OCI-LY7 (cell line): ENCODE results near the gene DBNL. TPM values are rescaled to one million over a fixed set of nuclear protein-coding genes. Genes with fewer than 3 reads are reported as not detected.

Experiments
- BruUV-seq: library from RNA; stranded (reverse); fragments of 400-500 nt; replicated peaks from 2 replicates; lab custom pipeline; 2021; lab: Mats Ljungman, UMichigan
- CTCF ChIA-PET: fragments of 300-600 bp; sonication (Branson Sonifier 250); formaldehyde crosslinking; loops from one replicate; lab custom pipeline; 2022; ENCODE audit warnings: antibody characterized with exemption; ENCODE audit not compliant: unreplicated experiment; lab: Charles Lee
- POLR2A ChIA-PET: fragments of 300-600 bp; sonication (Branson Sonifier 250); formaldehyde crosslinking; loops from one replicate; lab custom pipeline; 2022; ENCODE audit warnings: antibody characterized with exemption; lab: Charles Lee
- DNase-seq: peaks from one replicate; pipeline ENCODE4 v3.0.0-alpha.2; 2015; ENCODE audit warnings: low spot score
- H2AFZ ChIP-seq: fragments of 200-600 bp; sonication (generic), shearing (Covaris generic); 2 replicates; pipeline ENCODE4 v1.6.1; 2014; ENCODE audit warnings: mild to moderate bottlenecking, antibody characterized with exemption, low read length, moderate library complexity
- H3K27ac ChIP-seq: fragments of 200-600 bp; sonication (generic); 2 replicates; pipeline ENCODE4 v1.5.1; 2014; ENCODE audit warnings: mixed run types, low read depth, mild to moderate bottlenecking, moderate library complexity, low read length, inconsistent platforms; ENCODE audit not compliant: poor library complexity, severe bottlenecking
- H3K36me3 ChIP-seq: fragments of 200-600 bp; sonication (generic); 2 replicates; pipeline ENCODE4 v1.6.1; 2014; ENCODE audit warnings: mild to moderate bottlenecking, antibody characterized with exemption, low read length, moderate library complexity, mixed read lengths; ENCODE audit not compliant: insufficient read depth
- H3K4me1 ChIP-seq: fragments of 200-600 bp; sonication (generic); 2 replicates; pipeline ENCODE4 v1.5.1; 2014; ENCODE audit warnings: mild to moderate bottlenecking, low read length; ENCODE audit not compliant: insufficient read depth, poor library complexity, severe bottlenecking
- H3K4me2 ChIP-seq: fragments of 200-600 bp; sonication (generic); 2 replicates; pipeline ENCODE4 v1.6.1; 2014; ENCODE audit warnings: mild to moderate bottlenecking, low read length
- H3K4me3 ChIP-seq: fragments of 200-600 bp; sonication (generic); 2 replicates; pipeline ENCODE4 v1.5.1; 2014; ENCODE audit warnings: mild to moderate bottlenecking, low read depth, low read length; ENCODE audit not compliant: poor library complexity, severe bottlenecking
- H3K79me2 ChIP-seq: fragments of 200-600 bp; sonication (generic); 2 replicates; pipeline ENCODE4 v1.6.1; 2016; ENCODE audit warnings: low read depth, mild to moderate bottlenecking, low read length, moderate library complexity, mixed read lengths; ENCODE audit not compliant: insufficient read depth
- H3K9me2 ChIP-seq: fragments of 200-600 bp; sonication (generic); 2 replicates; pipeline ENCODE4 v1.6.1; 2016; ENCODE audit warnings: mild to moderate bottlenecking, low read length, mixed read lengths; ENCODE audit not compliant: insufficient read depth
- H3K9me3 ChIP-seq: fragments of 200-600 bp; sonication (generic); 2 replicates; pipeline ENCODE4 v1.6.1; 2014; ENCODE audit warnings: mild to moderate bottlenecking, mixed run types, low read length, mixed read lengths
- H4K20me1 ChIP-seq: fragments of 200-600 bp; sonication (generic); 2 replicates; pipeline ENCODE4 v1.6.1; 2014; ENCODE audit warnings: mild to moderate bottlenecking, antibody characterized with exemption, low read length, moderate library complexity, mixed read lengths; ENCODE audit not compliant: insufficient read depth
- EZH2phosphoT487 ChIP-seq: fragments of 200-600 bp; sonication (generic); IDR thresholded peaks from 2 replicates; pipeline ENCODE4 v1.6.1; 2018; ENCODE audit warnings: low read depth, borderline replicate concordance, mild to moderate bottlenecking, mixed run types, antibody characterized with exemption, low read length, moderate library complexity, mixed read lengths
- intact Hi-C: fragments of 100-400 bp; cut with micrococcal nuclease; formaldehyde crosslinking; loops from one replicate; pipeline ENCODE4 v1.10.0; 2022; ENCODE audit not compliant: unreplicated experiment
- total RNA-seq, 2 experiments: library from RNA; depleted of rRNA in 1 of 2; stranded (reverse); fragments of >200 nt in 1 of 2; shearing (Covaris generic) in 1 of 2; gene quantifications; 2 replicates each; pipeline ENCODE4 v1.2.3, GENCODE V29; 2014 to 2022
- TF ChIP-seq, protein P1 (sequence below): fragments of 200-600 bp; sonication (generic); conservative IDR thresholded peaks from 2 replicates; pipeline ENCODE4 v1.5.1; 2014; ENCODE audit warnings: mild to moderate bottlenecking, antibody characterized with exemption, low read length, moderate library complexity, mixed read lengths

Gene DBNL
- total RNA-seq, 2 experiments from 2014 or later: 124 to 137 TPM

DNA sequence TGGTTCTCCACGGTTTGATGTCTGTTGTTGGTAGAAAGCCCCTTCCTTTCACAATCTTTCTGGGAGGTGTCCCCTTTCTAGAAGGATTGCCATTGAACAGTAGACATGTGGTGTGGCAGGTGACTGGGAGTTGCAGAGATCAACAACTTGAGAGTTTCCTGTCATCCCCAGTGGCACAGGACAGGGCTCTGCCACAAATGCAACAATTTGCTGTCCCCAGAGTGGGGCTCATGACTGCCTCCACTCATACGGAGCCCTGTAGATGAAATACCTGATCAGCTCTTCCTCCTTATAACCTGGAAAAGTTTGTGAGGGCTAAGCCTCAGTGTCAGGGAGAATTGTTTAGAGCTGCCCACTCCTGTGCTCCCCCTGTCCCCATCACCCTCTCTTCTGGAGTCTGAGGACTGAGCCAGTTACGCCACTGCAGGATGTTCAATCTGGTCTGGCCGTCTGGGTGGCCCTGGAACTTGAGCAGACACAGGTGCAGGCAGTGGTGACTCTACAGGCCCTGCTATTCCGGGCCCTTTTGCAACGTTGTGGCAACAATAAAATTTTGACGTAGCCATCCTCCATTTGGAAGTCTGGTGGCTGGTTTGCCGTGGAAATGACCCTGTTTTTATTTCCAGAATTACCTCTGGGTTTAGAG is 6.5 kb downstream of the DBNL start:
- ChIA-PET CTCF (no interaction called here), POLR2A (no interaction called here)
- Histone ChIP-seq H3K27ac (no peak overlapping the region), H3K79me2 (peaks cover 32% of the 10 kb centered on the region), H3K4me1 (peaks cover 21% of the 10 kb centered on the region), H3K4me2 (no peak overlapping the region), H3K36me3 (peaks cover 80% of the 10 kb centered on the region), H3K9me2 (no peaks in the 10 kb centered on the region), H4K20me1 (peaks cover 5% of the 10 kb centered on the region), H2AFZ (no peak overlapping the region), H3K9me3 (no peaks in the 10 kb centered on the region), H3K4me3 (no peak overlapping the region)
- no TSS peak for BruUV-seq
- no peak for TF ChIP-seq EZH2phosphoT487
- TF ChIP-seq, protein P1, sequence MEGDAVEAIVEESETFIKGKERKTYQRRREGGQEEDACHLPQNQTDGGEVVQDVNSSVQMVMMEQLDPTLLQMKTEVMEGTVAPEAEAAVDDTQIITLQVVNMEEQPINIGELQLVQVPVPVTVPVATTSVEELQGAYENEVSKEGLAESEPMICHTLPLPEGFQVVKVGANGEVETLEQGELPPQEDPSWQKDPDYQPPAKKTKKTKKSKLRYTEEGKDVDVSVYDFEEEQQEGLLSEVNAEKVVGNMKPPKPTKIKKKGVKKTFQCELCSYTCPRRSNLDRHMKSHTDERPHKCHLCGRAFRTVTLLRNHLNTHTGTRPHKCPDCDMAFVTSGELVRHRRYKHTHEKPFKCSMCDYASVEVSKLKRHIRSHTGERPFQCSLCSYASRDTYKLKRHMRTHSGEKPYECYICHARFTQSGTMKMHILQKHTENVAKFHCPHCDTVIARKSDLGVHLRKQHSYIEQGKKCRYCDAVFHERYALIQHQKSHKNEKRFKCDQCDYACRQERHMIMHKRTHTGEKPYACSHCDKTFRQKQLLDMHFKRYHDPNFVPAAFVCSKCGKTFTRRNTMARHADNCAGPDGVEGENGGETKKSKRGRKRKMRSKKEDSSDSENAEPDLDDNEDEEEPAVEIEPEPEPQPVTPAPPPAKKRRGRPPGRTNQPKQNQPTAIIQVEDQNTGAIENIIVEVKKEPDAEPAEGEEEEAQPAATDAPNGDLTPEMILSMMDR: no peak
- intact Hi-C loops: no loop called here
- no peak for DNase-seq

DNA sequence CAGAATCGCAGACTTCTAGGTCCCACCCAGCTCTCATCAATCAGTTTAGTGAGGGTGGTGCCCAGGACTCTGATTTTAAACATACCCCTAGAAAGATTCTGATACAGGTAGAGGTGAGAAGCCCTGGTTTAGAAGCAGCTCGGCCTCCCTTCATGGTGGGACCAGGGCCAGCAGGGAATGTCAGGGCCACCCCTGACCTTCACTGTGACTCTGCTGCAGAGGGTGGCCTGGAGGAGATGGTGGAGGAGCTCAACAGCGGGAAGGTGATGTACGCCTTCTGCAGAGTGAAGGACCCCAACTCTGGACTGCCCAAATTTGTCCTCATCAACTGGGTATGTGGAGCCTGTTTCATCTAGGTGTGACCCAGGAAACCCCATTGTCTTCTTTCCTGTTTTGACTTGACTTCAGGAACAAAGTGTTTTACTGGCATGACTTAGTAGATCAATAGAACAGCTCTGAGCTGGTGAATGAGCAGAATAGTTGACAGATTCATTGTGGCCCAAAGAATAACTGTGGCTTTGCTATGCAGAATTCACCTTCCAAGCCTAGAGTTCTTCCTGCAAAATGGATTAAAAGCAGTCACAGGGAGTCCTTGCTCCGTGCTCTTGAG is 7.2 kb downstream of the DBNL start:
- intact Hi-C loops: no loop called here
- ChIA-PET CTCF (no interaction called here), POLR2A (interaction anchor here (0.7 to 0.8 kb wide), 3 partner anchors 99 to 792 kb away, joined by 3 to 5 read pairs (median 4); partner anchors contain the start of gene YKT6)
- Histone ChIP-seq H3K4me1 (peaks cover 14% of the 10 kb centered on the region), H3K4me3 (no peak overlapping the region), H3K9me2 (no peaks in the 10 kb centered on the region), H3K79me2 (peaks cover 25% of the 10 kb centered on the region), H3K27ac (no peak overlapping the region), H4K20me1 (peaks cover 5% of the 10 kb centered on the region; the same call in 1 of the 2 replicates), H3K9me3 (no peaks in the 10 kb centered on the region), H2AFZ (no peak overlapping the region), H3K36me3 (peaks cover 87% of the 10 kb centered on the region), H3K4me2 (no peak overlapping the region)
- TF ChIP-seq, protein P1: no peak
- no peak for TF ChIP-seq EZH2phosphoT487
- DNase-seq: no peak
- BruUV-seq: no TSS peak
